GM06990 (cell line): ENCODE data around the gene ENKUR.

Source experiments
- DNase-seq: peaks from one replicate; pipeline ENCODE4 v3.0.0-alpha.2; 2011; ENCODE audit not compliant: insufficient read length; ENCODE audit errors: extremely low read depth
- H3K27me3 ChIP-seq: replicated peaks from 2 replicates; pipeline ENCODE4 v1.6.0; 2011; ENCODE audit warnings: low read length; ENCODE audit not compliant: control insufficient read depth, insufficient read depth
- H3K36me3 ChIP-seq: 2 replicates; pipeline ENCODE4 v1.5.1; 2011; ENCODE audit warnings: low read length; ENCODE audit not compliant: control insufficient read depth, insufficient read depth
- H3K4me3 ChIP-seq: replicated peaks from 2 replicates; pipeline ENCODE4 v1.5.1; 2011; ENCODE audit warnings: low read depth, mild to moderate bottlenecking, control low read depth, low read length
- CTCF ChIP-seq: IDR thresholded peaks from 2 replicates; pipeline ENCODE4 v1.5.1; 2011; ENCODE audit warnings: low read length, control low read depth, mild to moderate bottlenecking, inconsistent platforms; ENCODE audit not compliant: insufficient read depth, poor library complexity, severe bottlenecking

The ENKUR gene

GRCh38 chr10:25038325-25038724, 22.4 kb upstream of the ENKUR start:
- Histone ChIP-seq H3K4me3 (no peak overlapping the region), H3K27me3 (no peaks in the 10 kb centered on the region), H3K36me3 (no peaks in the 10 kb centered on the region)
- TF ChIP-seq CTCF: no peak
- no peak for DNase-seq

GRCh38 chr10:25036381-25036780, 20.4 kb upstream of the ENKUR start:
- no peaks in the 10 kb centered on the region for H3K36me3 ChIP-seq
- TF ChIP-seq CTCF: no peak
- peak; percentile 9 for DNase-seq
- H3K27me3 ChIP-seq: no peaks in the 10 kb centered on the region
- no peak overlapping the region for H3K4me3 ChIP-seq

- TF ChIP-seq CTCF: no peak
- Histone ChIP-seq H3K36me3 (no peaks in the 10 kb centered on the region), H3K27me3 (no peaks in the 10 kb centered on the region), H3K4me3 (no peak overlapping the region)
- DNase-seq: no peak
Observed at GRCh38 chr10:25029519-25029918, 13.6 kb upstream of the ENKUR start.

- Histone ChIP-seq H3K36me3 (no peaks in the 10 kb centered on the region), H3K27me3 (no peaks in the 10 kb centered on the region), H3K4me3 (no peak overlapping the region)
- TF ChIP-seq CTCF: no peak
- DNase-seq: no peak
Observed at GRCh38 chr10:25028711-25029110, 12.8 kb upstream of the ENKUR start.

- no peak for DNase-seq
- no peak overlapping the region for H3K4me3 ChIP-seq
- TF ChIP-seq CTCF: no peak
- H3K27me3 ChIP-seq: no peaks in the 10 kb centered on the region
- H3K36me3 ChIP-seq: no peaks in the 10 kb centered on the region
Observed at GRCh38 chr10:25026463-25026862, 10.5 kb upstream of the ENKUR start.

- no peaks in the 10 kb centered on the region for H3K36me3 ChIP-seq
Observed at GRCh38 chr10:25024528-25024927, 8.6 kb upstream of the ENKUR start.

More at GRCh38 chr10:25024528-25024927, 8.6 kb upstream of the ENKUR start:
- Histone ChIP-seq H3K27me3 (no peaks in the 10 kb centered on the region), H3K4me3 (no peak overlapping the region)
- no peak for TF ChIP-seq CTCF
- no peak for DNase-seq
